Endometrial microvascular endothelial cells (primary cell): Measurements from ENCODE around the gene RPL36. TPM values are rescaled to one million over a fixed set of nuclear protein-coding genes. Genes with fewer than 3 reads are reported as not detected.

ENCODE experiments used
- in situ Hi-C: cut with HindIII; loops from 2 replicates; pipeline ENCODE4 v1.10.0; 2017; ENCODE audit warnings: low sequenced_read_pairs, low pct_unique_long_range_greater_than_20kb; ENCODE audit errors: inconsistent ontology term
- total RNA-seq: library from RNA; depleted of rRNA; stranded (reverse); fragments of >200 nt; gene quantifications from one replicate; pipeline ENCODE4 v1.2.3, GENCODE V29; 2015; ENCODE audit errors: inconsistent ontology term

RPL36 gene
- total RNA-seq, 1 donor from 2014 or later: 961 TPM

GRCh38 chr19:5672708-5673459, 17.2 kb upstream of the RPL36 start:
- in situ Hi-C loops: no loop called here

- in situ Hi-C loops: no loop called here
Measured at GRCh38 chr19:5673752-5674151, 16.3 kb upstream of the RPL36 start.

GRCh38 chr19:5674714-5675113, 15.4 kb upstream of the RPL36 start:
- in situ Hi-C loops: no loop called here

- in situ Hi-C loops: no loop called here
Measured at GRCh38 chr19:5676105-5676771, 13.9 kb upstream of the RPL36 start.

- in situ Hi-C loops: no loop called here
Measured at GRCh38 chr19:5676772-5677105, 13.4 kb upstream of the RPL36 start.

- in situ Hi-C loops: no loop called here
Measured at GRCh38 chr19:5677136-5677535, 13.0 kb upstream of the RPL36 start.

GRCh38 chr19:5677580-5677979, 12.5 kb upstream of the RPL36 start:
- in situ Hi-C loops: no loop called here

GRCh38 chr19:5678071-5678718, 11.9 kb upstream of the RPL36 start:
- in situ Hi-C loops: no loop called here

- in situ Hi-C loops: no loop called here
Measured at GRCh38 chr19:5679289-5680083, 10.6 kb upstream of the RPL36 start.

GRCh38 chr19:5680084-5680436, 10.0 kb upstream of the RPL36 start:
- in situ Hi-C loops: no loop called here

- in situ Hi-C loops: no loop called here
Measured at GRCh38 chr19:5680437-5681368, 9.4 kb upstream of the RPL36 start, which contains the start of the genes HSD11B1L and MICOS13. TSS of gene HSD11B1L (plus strand) at chr19:5681027. CDS start at chr19:5684833, 3,806 bp downstream. TSS of gene MICOS13 (minus strand) at chr19:5680516. CDS start at chr19:5680486, 30 bp downstream.

- in situ Hi-C loops: no loop called here
Measured at GRCh38 chr19:5681391-5682106, 8.5 kb upstream of the RPL36 start.

GRCh38 chr19:5682107-5682482, 8.0 kb upstream of the RPL36 start:
- in situ Hi-C loops: no loop called here

- in situ Hi-C loops: no loop called here
Measured at GRCh38 chr19:5683177-5683886, 6.8 kb upstream of the RPL36 start.

GRCh38 chr19:5684694-5685430, 5.2 kb upstream of the RPL36 start:
- in situ Hi-C loops: no loop called here

- in situ Hi-C loops: no loop called here
Measured at GRCh38 chr19:5686326-5686646, 3.8 kb upstream of the RPL36 start.
